HepG2 (cell line): ENCODE results near the gene RASA2. TPM values are rescaled to one million over a fixed set of nuclear protein-coding genes. Genes with fewer than 3 reads are reported as not detected.
A peak's percentile ranks its signal among the peaks of the same experiment; 100 is the strongest.

ENCODE experiments used
- BCL6 ChIP-seq: IDR thresholded peaks from 2 replicates; pipeline ENCODE4 v1.6.1; 2016; ENCODE audit warnings: missing genetic modification reagents, missing compliant biosample characterization
- ELF4 ChIP-seq: sonication (generic); formaldehyde crosslinking; IDR thresholded peaks from 2 replicates; pipeline ENCODE4 v1.5.0; 2020; ENCODE audit warnings: missing genetic modification reagents, mild to moderate bottlenecking, moderate library complexity, borderline replicate concordance
- EP300 ChIP-seq, 3 experiments: sonication (generic) in 1 of 3; formaldehyde crosslinking in 1 of 3; IDR thresholded peaks; 2 replicates each; pipeline versions ENCODE4 v1.5.1 to v1.6.1; 2011 to 2020; ENCODE audit warnings: low read depth in 2 of 3, low read length in 2 of 3, borderline replicate concordance in 1 of 3, improper control_type of control experiment in 1 of 3, mild to moderate bottlenecking in 1 of 3, missing genetic modification reagents in 1 of 3, moderate library complexity in 1 of 3
- HNRNPUL1 ChIP-seq: fragments of 200-400 bp; formaldehyde crosslinking; IDR thresholded peaks from 2 replicates; pipeline ENCODE4 v1.6.1; 2017; ENCODE audit warnings: low read depth, mild to moderate bottlenecking, low read length, moderate library complexity
- JARID2 ChIP-seq: sonication (generic); formaldehyde crosslinking; IDR thresholded peaks from 2 replicates; pipeline ENCODE4 v1.8.1; 2023; ENCODE audit warnings: missing genetic modification reagents, inconsistent platforms; ENCODE audit not compliant: insufficient replicate concordance
- KDM6A ChIP-seq: IDR thresholded peaks from 2 replicates; pipeline ENCODE4 v1.6.1; 2016; ENCODE audit warnings: low read depth
- KMT2A ChIP-seq: sonication (generic); formaldehyde crosslinking; IDR thresholded peaks from 2 replicates; pipeline ENCODE4 v1.4.0; 2020; ENCODE audit warnings: missing genetic modification reagents
- MED13 ChIP-seq: sonication (generic); formaldehyde crosslinking; IDR thresholded peaks from 2 replicates; pipeline ENCODE4 v1.5.0; 2020; ENCODE audit warnings: missing genetic modification reagents
- NFYB ChIP-seq: sonication (generic); formaldehyde crosslinking; IDR thresholded peaks from 2 replicates; pipeline ENCODE4 v1.4.0; 2020; ENCODE audit warnings: missing genetic modification reagents
- NR2F1 ChIP-seq, 2 experiments: fragments of 450-650 bp in 1 of 2; formaldehyde crosslinking in 1 of 2; IDR thresholded peaks; 2 replicates each; pipeline versions ENCODE4 v1.5.0 to v1.6.1; 2016 to 2020; ENCODE audit warnings: mild to moderate bottlenecking in 1 of 2, missing compliant biosample characterization in 1 of 2, missing genetic modification reagents in 1 of 2, moderate library complexity in 1 of 2
- PPARG ChIP-seq: conservative IDR thresholded peaks from 2 replicates; pipeline ENCODE4 v1.6.1; 2016; ENCODE audit warnings: missing biosample characterization, missing genetic modification reagents
- TEAD2 ChIP-seq: sonication (generic); formaldehyde crosslinking; IDR thresholded peaks from 2 replicates; pipeline ENCODE4 v1.9.0; 2021; ENCODE audit warnings: missing genetic modification reagents
- TSC22D2 ChIP-seq: sonication (generic); formaldehyde crosslinking; IDR thresholded peaks from 2 replicates; pipeline ENCODE4 v1.5.1; 2020; ENCODE audit warnings: missing genetic modification reagents, mild to moderate bottlenecking, borderline replicate concordance
- ZFP36 ChIP-seq: fragments of 150-350 bp; IDR thresholded peaks from 2 replicates; pipeline ENCODE4 v1.6.1; 2018; ENCODE audit warnings: borderline replicate concordance, low read length, low read depth; ENCODE audit not compliant: partially characterized antibody
- ZNF274 ChIP-seq: sonication (generic); formaldehyde crosslinking; IDR thresholded peaks from 2 replicates; pipeline ENCODE4 v1.5.1; 2020; ENCODE audit warnings: mild to moderate bottlenecking, missing genetic modification reagents
- ZNF441 ChIP-seq: sonication (generic); formaldehyde crosslinking; IDR thresholded peaks from 2 replicates; pipeline ENCODE4 v1.7.0; 2021; ENCODE audit warnings: missing genetic modification reagents, borderline replicate concordance
- ZNF510 ChIP-seq: sonication (generic); formaldehyde crosslinking; IDR thresholded peaks from 2 replicates; pipeline ENCODE4 v1.4.0; 2020; ENCODE audit warnings: low read depth, mild to moderate bottlenecking, missing genetic modification reagents
- ZNF543 ChIP-seq: sonication (generic); formaldehyde crosslinking; IDR thresholded peaks from 2 replicates; pipeline ENCODE4 v1.4.0; 2020; ENCODE audit warnings: mild to moderate bottlenecking, missing genetic modification reagents
- ZNF83 ChIP-seq: sonication (generic); formaldehyde crosslinking; IDR thresholded peaks from 2 replicates; pipeline ENCODE4 v1.4.0; 2020; ENCODE audit warnings: missing genetic modification reagents, mild to moderate bottlenecking, borderline replicate concordance
- polyA plus RNA-seq, 8 experiments: library from polyadenylated mRNA; depleted of rRNA in 3 of 8; stranded (reverse) in 7 of 8; unstranded in 1 of 8; fragments of >200 nt; fragmentation: Illumina TruSeq in 4 of 8; extraction: Trizol in 4 of 8; gene quantifications; 2 replicates each; pipeline versions ENCODE4 v1.2.1 to v1.2.3, GENCODE V29; 2011 to 2016; ENCODE audit warnings: low read depth in 4 of 8, missing spikeins in 1 of 8, mixed read lengths in 1 of 8; ENCODE audit not compliant: insufficient read depth in 1 of 8
- total RNA-seq, 5 experiments: library from RNA; depleted of rRNA; stranded (reverse); fragments of >200 nt; fragmentation: Illumina TruSeq; extraction: Trizol; gene quantifications; 2 replicates each; pipeline ENCODE4 v1.2.3, GENCODE V29; 2016; ENCODE audit warnings: low read depth in 1 of 5
- TF ChIP-seq, protein P1 (sequence below): sonication (generic); formaldehyde crosslinking; IDR thresholded peaks from 2 replicates; pipeline ENCODE4 v1.4.0; 2020; ENCODE audit warnings: missing genetic modification reagents, mild to moderate bottlenecking, borderline replicate concordance
- TF ChIP-seq, protein P2 (sequence below): sonication (generic); formaldehyde crosslinking; IDR thresholded peaks from 2 replicates; pipeline ENCODE4 v1.5.0; 2020; ENCODE audit warnings: missing genetic modification reagents, mild to moderate bottlenecking, borderline replicate concordance
- TF ChIP-seq, protein P3 (sequence below): fragments of 450-650 bp; IDR thresholded peaks from 2 replicates; pipeline ENCODE4 v1.6.1; 2017; ENCODE audit warnings: mild to moderate bottlenecking
- TF ChIP-seq, protein P4 (sequence below): IDR thresholded peaks from 2 replicates; pipeline ENCODE4 v1.6.1; 2016; ENCODE audit warnings: missing compliant biosample characterization, missing genetic modification reagents, borderline replicate concordance

The RASA2 gene
- total and polyA plus RNA-seq, 2 of the 13 experiments (the other 11 are each of a cell fraction or from before 2014, with no cell fraction given): 5.4 to 8.5 TPM

DNA sequence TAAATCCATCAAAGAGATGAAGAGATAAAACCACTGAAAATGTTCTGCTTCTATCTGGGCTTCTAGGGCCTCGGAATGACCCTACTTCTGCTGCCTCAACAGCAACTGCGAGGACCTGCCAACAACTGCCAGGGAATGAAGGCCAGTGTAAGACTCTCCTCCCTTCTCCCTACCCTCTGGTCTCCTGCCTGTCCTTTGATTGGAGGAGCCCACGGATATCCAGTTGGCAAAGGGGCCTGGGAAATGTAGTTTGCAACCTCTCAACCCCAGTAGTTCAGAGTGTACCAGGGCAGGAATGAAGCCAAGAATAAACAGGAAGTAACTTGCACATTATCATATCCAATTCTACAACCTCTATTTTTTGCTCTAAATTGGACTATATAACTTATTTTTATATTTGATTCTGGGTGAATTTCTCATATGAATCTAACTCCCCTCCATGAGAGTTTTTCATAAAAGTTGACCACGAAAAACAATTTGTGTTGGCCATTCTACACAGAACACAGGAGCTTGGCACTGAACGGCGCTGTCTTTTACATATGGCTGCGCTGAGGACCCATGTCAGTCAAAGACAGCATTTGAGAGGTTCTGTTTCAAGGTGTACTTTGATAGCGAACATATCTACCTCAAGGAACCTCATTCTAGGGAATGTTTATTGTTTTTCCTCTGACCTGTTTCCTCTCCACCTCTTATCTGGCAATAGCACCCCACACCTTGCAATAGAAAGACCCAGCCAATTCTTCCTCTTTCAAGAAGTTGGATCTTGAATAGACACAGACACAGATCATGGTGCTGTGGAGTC is 160.1 kb downstream of the RASA2 start (continued):
- TF ChIP-seq, protein P1, sequence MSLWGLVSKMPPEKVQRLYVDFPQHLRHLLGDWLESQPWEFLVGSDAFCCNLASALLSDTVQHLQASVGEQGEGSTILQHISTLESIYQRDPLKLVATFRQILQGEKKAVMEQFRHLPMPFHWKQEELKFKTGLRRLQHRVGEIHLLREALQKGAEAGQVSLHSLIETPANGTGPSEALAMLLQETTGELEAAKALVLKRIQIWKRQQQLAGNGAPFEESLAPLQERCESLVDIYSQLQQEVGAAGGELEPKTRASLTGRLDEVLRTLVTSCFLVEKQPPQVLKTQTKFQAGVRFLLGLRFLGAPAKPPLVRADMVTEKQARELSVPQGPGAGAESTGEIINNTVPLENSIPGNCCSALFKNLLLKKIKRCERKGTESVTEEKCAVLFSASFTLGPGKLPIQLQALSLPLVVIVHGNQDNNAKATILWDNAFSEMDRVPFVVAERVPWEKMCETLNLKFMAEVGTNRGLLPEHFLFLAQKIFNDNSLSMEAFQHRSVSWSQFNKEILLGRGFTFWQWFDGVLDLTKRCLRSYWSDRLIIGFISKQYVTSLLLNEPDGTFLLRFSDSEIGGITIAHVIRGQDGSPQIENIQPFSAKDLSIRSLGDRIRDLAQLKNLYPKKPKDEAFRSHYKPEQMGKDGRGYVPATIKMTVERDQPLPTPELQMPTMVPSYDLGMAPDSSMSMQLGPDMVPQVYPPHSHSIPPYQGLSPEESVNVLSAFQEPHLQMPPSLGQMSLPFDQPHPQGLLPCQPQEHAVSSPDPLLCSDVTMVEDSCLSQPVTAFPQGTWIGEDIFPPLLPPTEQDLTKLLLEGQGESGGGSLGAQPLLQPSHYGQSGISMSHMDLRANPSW (CRISPR knock-in tag): no peak
- TF ChIP-seq ZFP36: no peak
- TF ChIP-seq ZNF274 (CRISPR knock-in tag): no peak
- no peak for TF ChIP-seq ZNF83 (CRISPR knock-in tag)
- no peak for TF ChIP-seq PPARG
- no peak for TF ChIP-seq KDM6A (CRISPR knock-in tag)
- no peak for TF ChIP-seq EP300 (IDR thresholded peaks at IDR 0.05; ENCODE audit: low read depth in 2 of 2, low read length in 2 of 2)
- TF ChIP-seq EP300 (CRISPR knock-in tag; IDR thresholded peaks at IDR 0.05; ENCODE audit: borderline replicate concordance): no peak
- TF ChIP-seq NFYB: peak; percentile 80
- no peak for TF ChIP-seq JARID2
- no peak for TF ChIP-seq HNRNPUL1
- no peak for TF ChIP-seq ELF4 (CRISPR knock-in tag)
- TF ChIP-seq, protein P2, sequence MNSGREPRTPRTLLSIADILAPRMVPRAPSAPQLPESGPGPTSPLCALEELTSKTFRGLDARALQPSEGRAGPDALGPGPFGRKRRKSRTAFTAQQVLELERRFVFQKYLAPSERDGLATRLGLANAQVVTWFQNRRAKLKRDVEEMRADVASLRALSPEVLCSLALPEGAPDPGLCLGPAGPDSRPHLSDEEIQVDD (CRISPR knock-in tag): no peak
- no peak for TF ChIP-seq NR2F1 (CRISPR knock-in tag; IDR thresholded peaks at IDR 0.05)
- TF ChIP-seq, protein P3, sequence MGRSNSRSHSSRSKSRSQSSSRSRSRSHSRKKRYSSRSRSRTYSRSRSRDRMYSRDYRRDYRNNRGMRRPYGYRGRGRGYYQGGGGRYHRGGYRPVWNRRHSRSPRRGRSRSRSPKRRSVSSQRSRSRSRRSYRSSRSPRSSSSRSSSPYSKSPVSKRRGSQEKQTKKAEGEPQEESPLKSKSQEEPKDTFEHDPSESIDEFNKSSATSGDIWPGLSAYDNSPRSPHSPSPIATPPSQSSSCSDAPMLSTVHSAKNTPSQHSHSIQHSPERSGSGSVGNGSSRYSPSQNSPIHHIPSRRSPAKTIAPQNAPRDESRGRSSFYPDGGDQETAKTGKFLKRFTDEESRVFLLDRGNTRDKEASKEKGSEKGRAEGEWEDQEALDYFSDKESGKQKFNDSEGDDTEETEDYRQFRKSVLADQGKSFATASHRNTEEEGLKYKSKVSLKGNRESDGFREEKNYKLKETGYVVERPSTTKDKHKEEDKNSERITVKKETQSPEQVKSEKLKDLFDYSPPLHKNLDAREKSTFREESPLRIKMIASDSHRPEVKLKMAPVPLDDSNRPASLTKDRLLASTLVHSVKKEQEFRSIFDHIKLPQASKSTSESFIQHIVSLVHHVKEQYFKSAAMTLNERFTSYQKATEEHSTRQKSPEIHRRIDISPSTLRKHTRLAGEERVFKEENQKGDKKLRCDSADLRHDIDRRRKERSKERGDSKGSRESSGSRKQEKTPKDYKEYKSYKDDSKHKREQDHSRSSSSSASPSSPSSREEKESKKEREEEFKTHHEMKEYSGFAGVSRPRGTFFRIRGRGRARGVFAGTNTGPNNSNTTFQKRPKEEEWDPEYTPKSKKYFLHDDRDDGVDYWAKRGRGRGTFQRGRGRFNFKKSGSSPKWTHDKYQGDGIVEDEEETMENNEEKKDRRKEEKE: no peak
- TF ChIP-seq TSC22D2 (CRISPR knock-in tag): no peak
- no peak for TF ChIP-seq TEAD2 (CRISPR knock-in tag)
- TF ChIP-seq ZNF441 (CRISPR knock-in tag): no peak
- TF ChIP-seq MED13 (CRISPR knock-in tag): no peak
- TF ChIP-seq, protein P4, sequence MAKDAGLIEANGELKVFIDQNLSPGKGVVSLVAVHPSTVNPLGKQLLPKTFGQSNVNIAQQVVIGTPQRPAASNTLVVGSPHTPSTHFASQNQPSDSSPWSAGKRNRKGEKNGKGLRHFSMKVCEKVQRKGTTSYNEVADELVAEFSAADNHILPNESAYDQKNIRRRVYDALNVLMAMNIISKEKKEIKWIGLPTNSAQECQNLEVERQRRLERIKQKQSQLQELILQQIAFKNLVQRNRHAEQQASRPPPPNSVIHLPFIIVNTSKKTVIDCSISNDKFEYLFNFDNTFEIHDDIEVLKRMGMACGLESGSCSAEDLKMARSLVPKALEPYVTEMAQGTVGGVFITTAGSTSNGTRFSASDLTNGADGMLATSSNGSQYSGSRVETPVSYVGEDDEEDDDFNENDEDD (CRISPR knock-in tag): no peak
- TF ChIP-seq ZNF510: no peak
- TF ChIP-seq KMT2A: no peak
- TF ChIP-seq BCL6 (CRISPR knock-in tag): no peak
- TF ChIP-seq ZNF543 (CRISPR knock-in tag): no peak
